Endothelial cell (in vitro differentiated cells): ENCODE data around the gene GPR42. TPM values are rescaled to one million over a fixed set of nuclear protein-coding genes. Genes with fewer than 3 reads are reported as not detected.

Experiments used
- DNase-seq: peaks from one replicate; pipeline ENCODE4 v3.0.0; 2021; ENCODE audit warnings: low spot score
- H3K27ac Mint-ChIP-seq: one replicate; pipeline ENCODE4 v1.8.0; 2021; ENCODE audit warnings: mixed read lengths, inconsistent platforms; ENCODE audit not compliant: unreplicated experiment
- H3K27me3 Mint-ChIP-seq: one replicate; pipeline ENCODE4 v1.8.0; 2021; ENCODE audit warnings: mild to moderate bottlenecking, moderate library complexity, mixed read lengths, inconsistent platforms; ENCODE audit not compliant: unreplicated experiment
- H3K36me3 Mint-ChIP-seq: one replicate; pipeline ENCODE4 v1.8.0; 2021; ENCODE audit warnings: mild to moderate bottlenecking, low read depth, mixed read lengths, inconsistent platforms; ENCODE audit not compliant: unreplicated experiment
- H3K4me1 Mint-ChIP-seq: one replicate; pipeline ENCODE4 v1.8.0; 2021; ENCODE audit warnings: mild to moderate bottlenecking, mixed read lengths, inconsistent platforms; ENCODE audit not compliant: unreplicated experiment
- H3K4me3 Mint-ChIP-seq: one replicate; pipeline ENCODE4 v1.8.0; 2021; ENCODE audit warnings: mild to moderate bottlenecking, mixed read lengths, inconsistent platforms; ENCODE audit not compliant: unreplicated experiment
- H3K9me3 Mint-ChIP-seq: one replicate; pipeline ENCODE4 v1.8.0; 2021; ENCODE audit warnings: mixed read lengths, inconsistent platforms; ENCODE audit not compliant: unreplicated experiment
- CTCF ChIP-seq: fragments of 200-600 bp; sonication (generic); IDR thresholded peaks from one replicate; pipeline ENCODE4 v1.5.0; 2021; ENCODE audit warnings: antibody characterized with exemption; ENCODE audit not compliant: unreplicated experiment
- total RNA-seq: library from RNA; stranded (reverse); fragmentation: NEBNext Ultra II Directional; extraction: Animal tissue kit (Norgen Biotek cat#: 25700); gene quantifications from one replicate; pipeline ENCODE4 v1.2.1, GENCODE V29; 2021; ENCODE audit not compliant: unreplicated experiment

The GPR42 gene
- total RNA-seq, 1 donor from 2014 or later: not detected

- no peaks in the 10 kb centered on the region for H3K36me3 Mint-ChIP-seq
- no peak overlapping the region for H3K27ac Mint-ChIP-seq
- no peaks in the 10 kb centered on the region for H3K9me3 Mint-ChIP-seq
- H3K4me3 Mint-ChIP-seq: no peak overlapping the region
- H3K4me1 Mint-ChIP-seq: peaks cover 8% of the 10 kb centered on the region
- no peak for DNase-seq
- H3K27me3 Mint-ChIP-seq: peaks cover 5% of the 10 kb centered on the region
- TF ChIP-seq CTCF: no peak
Measured at GRCh38 chr19:35360880-35361420, 9.9 kb upstream of the GPR42 start.

DNA sequence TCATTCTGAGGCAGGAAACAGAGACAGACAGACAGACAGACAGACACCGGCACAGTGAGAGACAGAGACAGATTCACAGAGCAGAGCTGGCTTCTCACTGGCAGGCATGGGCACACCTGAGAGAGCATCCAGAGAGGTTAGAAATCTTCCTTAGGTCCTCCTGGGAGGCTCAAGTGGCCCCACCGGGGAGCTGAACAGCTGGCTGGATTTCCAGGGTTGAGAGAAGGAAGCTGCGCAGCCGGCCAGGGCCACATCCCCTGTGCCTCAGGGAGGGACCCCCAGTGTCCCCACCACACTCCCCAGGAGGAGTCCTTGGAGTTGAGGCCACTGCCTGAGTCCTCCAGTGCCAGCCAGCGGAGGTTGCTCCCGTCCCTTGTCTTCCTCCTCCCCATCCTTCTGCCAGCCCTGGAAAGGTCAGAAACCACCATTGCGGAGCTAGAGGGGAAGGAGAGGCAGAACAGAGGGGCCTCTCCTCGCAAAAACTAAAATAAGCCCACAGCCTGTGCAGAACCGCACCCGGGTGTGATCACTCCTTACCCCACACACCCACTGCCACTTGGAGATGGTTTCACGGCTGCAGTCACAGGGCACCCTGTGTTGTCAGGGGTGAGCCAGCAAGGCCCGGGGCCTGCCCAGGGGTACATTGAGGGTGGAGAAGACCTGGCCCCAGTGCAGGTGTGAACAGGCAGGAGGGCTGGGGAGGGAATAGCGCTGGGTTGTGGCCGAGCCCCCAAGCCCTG, 8.4 kb upstream of the GPR42 start:
- no peak for TF ChIP-seq CTCF
- DNase-seq: no peak
- H3K4me1 Mint-ChIP-seq: peaks cover 8% of the 10 kb centered on the region
- no peak overlapping the region for H3K4me3 Mint-ChIP-seq
- no peak overlapping the region for H3K27ac Mint-ChIP-seq
- peaks cover 4% of the 10 kb centered on the region for H3K27me3 Mint-ChIP-seq
- H3K36me3 Mint-ChIP-seq: no peaks in the 10 kb centered on the region
- no peaks in the 10 kb centered on the region for H3K9me3 Mint-ChIP-seq

GRCh38 chr19:35363001-35363590, 7.8 kb upstream of the GPR42 start:
- Mint-ChIP-seq H3K27me3 (peaks cover 4% of the 10 kb centered on the region), H3K9me3 (no peaks in the 10 kb centered on the region), H3K27ac (no peak overlapping the region), H3K4me3 (no peak overlapping the region), H3K36me3 (no peaks in the 10 kb centered on the region), H3K4me1 (peaks cover 2% of the 10 kb centered on the region)
- TF ChIP-seq CTCF: no peak
- DNase-seq: no peak

DNA sequence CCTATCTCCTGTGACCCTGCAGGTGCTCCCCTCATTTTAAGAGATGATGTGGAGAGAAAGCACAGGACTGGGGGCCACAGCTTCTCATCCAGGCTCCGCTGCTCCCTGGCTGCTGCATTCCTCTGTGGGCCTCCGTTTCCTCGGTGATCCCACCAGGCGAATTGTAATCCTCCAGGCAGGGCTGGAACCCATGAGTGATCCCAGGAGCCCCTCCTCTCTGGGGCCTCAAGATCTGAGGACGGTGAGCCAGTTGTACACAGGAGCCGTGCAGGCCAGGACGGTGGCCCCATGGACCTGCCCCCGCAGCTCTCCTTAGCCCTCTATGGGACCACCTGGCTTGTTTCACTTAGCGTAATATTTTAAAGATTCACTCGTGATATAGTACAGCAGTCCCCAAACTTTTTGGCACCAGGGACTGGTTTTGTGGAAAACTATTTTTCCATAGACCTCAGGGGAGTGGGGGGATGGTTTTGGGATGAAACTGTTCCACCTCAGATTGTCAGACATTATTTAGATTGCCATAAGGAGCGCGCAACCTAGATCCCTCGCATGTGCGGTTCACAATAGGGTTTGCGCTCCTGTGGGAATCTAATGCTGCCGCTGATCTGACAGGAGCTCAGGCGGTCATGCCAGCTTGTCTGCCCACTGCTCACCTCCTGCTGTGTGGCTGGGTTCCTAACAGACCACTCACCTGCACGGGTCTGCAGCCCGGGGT, 7.0 kb upstream of the GPR42 start:
- no peak for TF ChIP-seq CTCF
- no peaks in the 10 kb centered on the region for H3K4me1 Mint-ChIP-seq
- H3K36me3 Mint-ChIP-seq: no peaks in the 10 kb centered on the region
- no peak overlapping the region for H3K27ac Mint-ChIP-seq
- DNase-seq: no peak
- peaks cover 4% of the 10 kb centered on the region for H3K27me3 Mint-ChIP-seq
- no peaks in the 10 kb centered on the region for H3K9me3 Mint-ChIP-seq
- no peak overlapping the region for H3K4me3 Mint-ChIP-seq
